CD4-positive, alpha-beta T cell treated with Interleukin-10 for 1 hour (primary cell): Measurements from ENCODE around the gene TNS3.

Source experiments
- DNase-seq: peaks from one replicate; pipeline ENCODE4 v3.0.0-alpha.2; 2020

TNS3 gene

GRCh38 chr7:47502240-47502877, 79.6 kb downstream of the TNS3 start:
- no peak for DNase-seq

- DNase-seq: no peak
These were observed 80.5 kb downstream of the TNS3 start for GRCh38 chr7:47501406-47501805.

- DNase-seq: no peak
These were observed 81.8 kb downstream of the TNS3 start for GRCh38 chr7:47500103-47500563.

- DNase-seq: no peak
These were observed 83.5 kb downstream of the TNS3 start for GRCh38 chr7:47498229-47499056.

GRCh38 chr7:47497367-47498096, 84.4 kb downstream of the TNS3 start:
- DNase-seq: no peak

- DNase-seq: no peak
These were observed 85.2 kb downstream of the TNS3 start for GRCh38 chr7:47496666-47497065.

- no peak for DNase-seq
These were observed 85.8 kb downstream of the TNS3 start for GRCh38 chr7:47496056-47496665.

GRCh38 chr7:47493976-47494911, 87.7 kb downstream of the TNS3 start:
- no peak for DNase-seq

GRCh38 chr7:47492716-47493325, 89.1 kb downstream of the TNS3 start:
- DNase-seq: no peak

- DNase-seq: no peak
These were observed 91.2 kb downstream of the TNS3 start for GRCh38 chr7:47490501-47491265.

GRCh38 chr7:47489624-47490023, 92.3 kb downstream of the TNS3 start:
- no peak for DNase-seq

GRCh38 chr7:47488969-47489342, 93.0 kb downstream of the TNS3 start:
- DNase-seq: no peak

- no peak for DNase-seq
These were observed 93.5 kb downstream of the TNS3 start for GRCh38 chr7:47488201-47488968.

GRCh38 chr7:47485640-47486435, 96.1 kb downstream of the TNS3 start:
- no peak for DNase-seq

- DNase-seq: no peak
These were observed 96.8 kb downstream of the TNS3 start for GRCh38 chr7:47484923-47485639.

GRCh38 chr7:47484457-47484856, 97.5 kb downstream of the TNS3 start:
- no peak for DNase-seq

GRCh38 chr7:47483604-47484273, 98.2 kb downstream of the TNS3 start:
- no peak for DNase-seq
